ENCODE results near the gene ST7L. TPM values are rescaled to one million over a fixed set of nuclear protein-coding genes. Genes with fewer than 3 reads are reported as not detected.

The ST7L gene
- total and polyA plus RNA-seq, 2 donors (not counting 3 experiments of a cell fraction or from before 2014, with no cell fraction given), result 12.3 to 28.4 TPM

- ChIA-PET POLR2A (interaction anchor here (0.5 to 0.9 kb wide), 3 partner anchors 13 to 283 kb away, joined by 3 to 5 read pairs (median 3); no protein-coding TSS in a partner anchor), CTCF (interaction anchor here (0.6 to 2.5 kb wide), 14 partner anchors 11 to 247 kb away, joined by 3 to 16 read pairs (median 4); partner anchors contain the start of genes MOV10 and PPM1J)
- no peak for FAIRE-seq
- Histone ChIP-seq H3K4me3 (replicated peaks in 1 of 3; ENCODE audit: insufficient read depth in 1 of 3, low read depth in 1 of 3, low read length in 3 of 3) (no peak overlapping the region), H3K9me1 (replicated peaks; ENCODE audit: control insufficient read depth, extremely low read depth, insufficient read depth, low read length) (no peaks in the 10 kb centered on the region), H3K4me1 (ENCODE audit: control insufficient read depth, extremely low read depth, insufficient read depth, low read length) (peaks cover 24% of the 10 kb centered on the region), H4K20me1 (replicated peaks; ENCODE audit: control insufficient read depth, extremely low read depth, insufficient read depth, low read length) (peaks cover 11% of the 10 kb centered on the region), H3K4me2 (ENCODE audit: insufficient read depth, low read length) (peak overlapping the region; percentile 82), H3K9ac (replicated peaks; ENCODE audit: extremely low read depth, insufficient read depth, low read length) (peak overlapping the region; percentile 57), H3K9me3 (replicated peaks; ENCODE audit: control insufficient read depth, insufficient read depth, low read length) (no peaks in the 10 kb centered on the region), H3K27me3 (ENCODE audit: control insufficient read depth in 2 of 2, insufficient read depth in 2 of 2, low read length in 2 of 2) (no peaks in the 10 kb centered on the region), H3K36me3 (ENCODE audit: control insufficient read depth in 2 of 2, extremely low read depth in 1 of 2, insufficient read depth in 2 of 2, low read length in 2 of 2) (no peaks in the 10 kb centered on the region), H2AFZ (ENCODE audit: low read depth, low read length) (no peak overlapping the region), H3K27ac (ENCODE audit: insufficient read depth, low read depth, low read length) (peak overlapping the region; percentile 66), H3K79me2 (ENCODE audit: control insufficient read depth, insufficient read depth, low read length) (peaks cover 87% of the 10 kb centered on the region)
- TSS peak; percentile 22 for BruUV-seq (replicated peaks)
- intact Hi-C loops (cut with micrococcal nuclease) (loop anchor here (1.0 to 5.0 kb wide), 3 partner anchors 17 to 71 kb away; partner anchors contain the start of genes CAPZA1, MOV10, RHOC and ST7L), dilution Hi-C loops (cut with MboI; ENCODE audit: extremely low pct_ligation_motif_present, low sequenced_read_pairs) (no loop called here)
- no peak for TF ChIP-seq MYC (IDR thresholded peaks at IDR 0.05; ENCODE audit: low read depth, low read length)
- no peak for TF ChIP-seq EZH2 (IDR thresholded peaks at IDR 0.05; ENCODE audit: borderline replicate concordance, low read depth, low read length, severe bottlenecking)
- TF ChIP-seq POLR2A (IDR thresholded peaks at IDR 0.05; ENCODE audit: low read depth, low read length), result no peak
- TF ChIP-seq MAX (IDR thresholded peaks at IDR 0.05; ENCODE audit: insufficient read depth, insufficient read length), result no peak
- no peak for TF ChIP-seq POLR2AphosphoS5 (IDR thresholded peaks at IDR 0.05; ENCODE audit: insufficient read depth, low read depth, low read length)
- TF ChIP-seq CTCF (IDR thresholded peaks at IDR 0.05; ENCODE audit: extremely low read depth in 1 of 2, insufficient read depth in 1 of 2, low read depth in 1 of 2, low read length in 2 of 2), result no peak
- no peak for TF ChIP-seq GATA2 (IDR thresholded peaks at IDR 0.05; ENCODE audit: insufficient read depth, insufficient read length, low read depth, low read length)
- peak; percentile 3 for TF ChIP-seq JUN (IDR thresholded peaks at IDR 0.05; ENCODE audit: borderline replicate concordance, insufficient read depth, insufficient read length, low read depth)
- peak; percentile 36 for TF ChIP-seq FOS (IDR thresholded peaks at IDR 0.05; ENCODE audit: borderline replicate concordance, insufficient read depth, low read length)
- DNase-seq (ENCODE audit: low read depth, low spot score), result peak; percentile 63
Observed at GRCh38 chr1:112636597-112637253, 17.8 kb upstream of the ST7L start.
